NCI-H526 (cell line): ENCODE results near the gene PBX2.
"Not testable (repeated sequence)": the region's sequence is repeated elsewhere in the genome, so short reads cannot be mapped to it uniquely, and the experiment has no call there.

Experiments
- DNase-seq, 2 experiments: peaks; one replicate each; lab custom pipeline; 2025; lab: John Stamatoyannopoulos, UW

Gene PBX2

DNA sequence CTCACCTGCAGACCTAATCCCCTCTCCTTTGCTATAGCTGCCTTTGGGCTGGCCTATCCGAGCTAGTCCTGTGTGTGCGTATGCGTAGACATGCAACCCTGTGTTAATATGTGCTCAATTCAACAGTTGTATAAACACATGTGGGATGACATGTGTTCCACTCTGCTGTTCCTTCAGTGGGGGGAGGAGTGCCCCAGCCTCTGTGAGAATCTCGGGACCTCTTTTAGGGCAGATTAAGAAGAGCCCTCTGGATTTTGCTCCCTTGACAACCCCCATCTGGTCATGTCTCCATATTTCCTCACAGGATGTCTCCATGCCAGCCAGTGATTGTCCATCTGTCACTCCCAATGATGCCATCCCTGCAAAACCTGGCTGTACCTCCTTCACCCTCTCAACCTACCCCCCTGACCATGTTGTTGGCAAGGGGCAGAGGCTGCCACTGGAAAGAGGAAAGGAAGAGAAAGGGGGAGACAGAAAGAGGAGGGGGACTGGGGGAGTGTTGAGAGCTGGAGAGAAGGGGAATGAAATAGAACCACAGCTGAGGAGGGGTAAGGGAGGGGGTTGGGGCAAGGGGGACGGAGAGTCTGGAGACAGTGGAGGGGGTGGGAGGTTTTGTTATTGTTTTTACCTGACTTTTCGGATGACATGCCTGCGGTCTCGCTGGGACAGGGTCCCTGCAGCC lies 38.7 kb downstream of the PBX2 start:
- no peak for DNase-seq

DNA sequence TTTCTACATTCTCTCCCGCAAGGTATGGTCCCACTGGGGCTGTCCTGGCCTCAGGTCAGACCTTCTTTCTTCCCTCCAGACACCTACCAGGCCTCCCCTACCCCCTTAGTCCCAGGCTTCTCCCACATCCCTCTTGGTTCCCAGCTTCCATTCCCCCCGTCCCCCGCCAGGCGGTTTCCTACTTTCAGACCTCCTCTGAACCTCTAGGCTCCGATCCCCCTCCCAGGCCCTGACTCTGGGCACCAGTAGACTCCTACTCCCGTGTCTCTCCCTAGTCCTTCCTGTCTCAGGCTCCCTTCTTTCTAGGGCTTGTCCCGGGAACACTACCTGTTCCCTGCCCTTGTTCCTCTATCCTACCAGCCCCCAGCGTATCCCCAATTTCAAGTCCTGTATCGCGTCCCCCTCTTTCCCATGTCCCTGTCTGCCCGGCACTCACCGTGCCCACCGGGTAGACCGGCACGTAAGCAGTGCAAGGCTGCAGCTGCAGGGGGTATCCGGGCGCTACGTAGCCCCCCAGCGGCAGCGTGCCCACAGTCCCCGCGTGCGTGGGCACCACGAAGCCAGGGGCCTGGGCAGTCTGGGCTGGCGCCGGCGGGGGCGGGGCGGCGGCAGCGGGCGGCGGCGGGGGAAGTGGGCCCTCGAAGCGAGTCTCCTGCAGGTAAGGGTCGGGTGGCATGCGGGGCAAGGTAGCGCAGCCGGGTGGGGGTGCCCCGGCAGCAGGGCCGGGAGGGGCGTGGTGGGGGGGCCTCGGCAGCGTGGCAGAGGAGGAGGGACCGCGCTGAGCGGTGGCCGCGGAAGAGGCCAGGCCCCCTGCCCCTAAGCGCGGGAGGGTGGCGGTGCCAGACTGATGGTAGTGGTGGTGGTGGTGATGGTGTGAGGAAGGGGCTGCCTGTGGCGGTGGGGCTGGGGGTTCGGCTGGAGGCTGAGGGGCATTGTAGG lies 39.8 kb downstream of the PBX2 start:
- no peak for DNase-seq

DNA sequence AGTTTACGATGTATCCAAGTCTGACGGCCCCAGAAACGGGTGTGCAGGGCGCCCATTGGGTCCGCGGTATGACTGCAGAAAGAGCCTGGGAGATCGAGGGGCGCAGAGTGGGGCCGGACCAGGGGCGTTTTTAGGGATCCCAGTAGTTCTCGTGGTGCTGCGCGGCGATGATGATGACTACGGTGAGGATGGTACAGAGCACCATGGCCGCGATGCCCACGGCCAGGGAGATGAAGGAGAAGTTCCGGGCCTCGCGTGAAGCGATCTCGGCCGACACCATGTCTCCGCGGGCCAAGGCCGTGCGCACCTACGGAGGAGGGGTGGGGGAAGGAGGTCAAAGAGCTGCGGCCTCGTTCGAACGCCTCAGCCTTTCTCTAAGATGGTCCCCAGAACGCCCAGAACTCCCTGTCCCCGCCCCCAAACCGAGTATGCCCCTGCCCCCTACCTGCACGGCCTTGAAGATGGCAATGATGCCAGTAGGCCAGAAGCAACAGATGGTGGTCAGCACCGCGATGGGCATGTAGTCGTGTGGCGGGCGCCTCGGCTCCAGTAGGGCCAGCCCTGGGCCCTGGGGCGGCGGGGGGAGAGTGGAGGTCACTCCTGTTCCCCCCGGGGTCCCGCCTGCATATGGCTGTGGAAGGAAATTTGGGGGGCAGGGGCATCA lies 40.8 kb downstream of the PBX2 start:
- no peak for DNase-seq

DNA sequence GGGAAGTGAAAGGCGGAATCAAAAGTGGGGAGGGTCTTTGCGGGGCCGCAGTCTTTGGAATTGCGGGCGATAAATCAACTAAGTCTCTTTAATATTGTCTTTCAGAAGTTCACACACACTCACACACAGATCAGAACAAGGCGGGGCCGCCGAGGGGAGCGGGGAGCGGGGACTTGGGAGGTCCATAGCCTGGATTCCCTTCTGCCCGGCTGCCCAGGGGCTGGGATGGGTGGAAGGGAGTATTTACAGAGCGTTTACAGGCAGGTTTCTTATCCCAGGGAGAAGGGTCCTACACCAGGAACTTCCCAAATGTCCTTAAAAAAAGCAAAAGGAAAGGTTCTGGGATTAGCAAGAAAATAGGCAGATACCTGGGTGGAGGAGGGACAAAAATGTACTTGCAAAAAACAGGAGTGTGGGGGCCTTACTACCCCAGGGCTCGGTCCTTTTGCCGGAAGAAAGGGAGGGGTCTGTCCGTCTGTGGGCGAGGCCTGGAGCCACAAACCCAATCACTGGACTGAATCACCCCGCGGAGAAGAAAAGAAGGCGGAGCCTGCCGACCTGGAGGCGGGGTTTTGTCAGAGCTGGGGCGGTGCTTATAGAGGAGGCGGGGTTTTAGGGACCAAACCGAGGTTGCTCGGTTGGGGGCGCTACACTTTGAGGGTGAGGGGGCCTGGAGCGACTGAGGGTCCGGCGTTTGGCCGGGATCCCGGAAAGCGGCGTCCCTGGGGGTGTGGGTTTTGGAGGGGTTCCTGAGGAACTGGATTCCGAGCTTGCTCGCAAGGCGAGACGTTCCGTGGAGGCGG lies 41.5 kb downstream of the PBX2 start:
- no peak for DNase-seq

DNA sequence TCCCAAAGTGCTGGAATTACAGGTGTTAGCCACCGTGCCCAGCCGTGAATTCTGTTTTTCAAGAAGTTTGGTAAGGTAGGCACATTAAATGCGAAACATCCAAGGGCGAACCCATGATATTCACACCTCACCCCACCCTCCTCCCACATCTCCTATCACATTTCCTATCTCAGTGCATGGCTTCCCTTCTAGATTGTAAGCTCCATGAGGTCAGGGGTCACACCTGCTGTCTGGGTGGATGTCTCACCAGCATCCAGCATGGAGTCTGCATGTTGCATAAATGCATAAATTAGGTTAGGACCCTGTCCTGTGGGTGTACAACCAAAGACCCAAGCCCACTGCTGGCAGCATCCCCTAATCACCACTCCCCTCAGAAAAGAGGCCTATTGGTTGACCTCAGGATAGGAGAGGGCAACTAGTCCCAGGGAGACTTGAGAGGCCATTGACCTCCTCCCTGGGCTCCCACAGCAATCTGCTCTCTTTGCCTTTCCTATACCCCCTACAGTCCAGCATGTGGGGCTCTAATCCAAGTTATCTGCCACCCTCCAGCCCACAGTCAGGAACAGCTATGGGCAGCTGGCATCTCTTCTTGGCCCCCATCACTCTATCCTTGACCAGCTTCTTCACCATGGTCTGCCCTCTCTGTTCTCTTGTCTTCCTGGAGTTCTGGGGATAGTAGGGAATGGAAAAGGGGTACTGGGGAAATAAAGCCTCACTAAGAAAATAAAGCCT lies 42.4 kb downstream of the PBX2 start:
- no peak for DNase-seq

DNA sequence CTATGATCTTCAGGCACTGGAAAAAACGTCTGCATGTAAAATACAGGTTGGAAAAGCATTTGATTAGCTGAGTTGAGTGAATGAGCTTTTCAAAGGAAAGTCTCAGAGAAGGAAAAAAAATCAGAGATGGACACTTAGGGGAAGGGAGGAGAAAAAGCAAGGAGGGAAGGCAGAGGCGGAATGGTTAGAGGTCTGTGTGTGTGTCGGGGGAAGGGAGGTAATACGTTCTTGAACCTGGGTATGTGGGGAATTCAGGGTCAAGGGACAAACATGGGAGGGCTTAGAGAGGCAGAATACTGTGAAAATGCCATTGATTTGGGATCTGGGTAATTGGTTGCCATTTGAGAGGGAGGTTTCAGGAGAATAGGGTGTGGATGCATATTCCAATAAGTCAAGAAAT lies 43.3 kb downstream of the PBX2 start:
- no peak for DNase-seq

DNA sequence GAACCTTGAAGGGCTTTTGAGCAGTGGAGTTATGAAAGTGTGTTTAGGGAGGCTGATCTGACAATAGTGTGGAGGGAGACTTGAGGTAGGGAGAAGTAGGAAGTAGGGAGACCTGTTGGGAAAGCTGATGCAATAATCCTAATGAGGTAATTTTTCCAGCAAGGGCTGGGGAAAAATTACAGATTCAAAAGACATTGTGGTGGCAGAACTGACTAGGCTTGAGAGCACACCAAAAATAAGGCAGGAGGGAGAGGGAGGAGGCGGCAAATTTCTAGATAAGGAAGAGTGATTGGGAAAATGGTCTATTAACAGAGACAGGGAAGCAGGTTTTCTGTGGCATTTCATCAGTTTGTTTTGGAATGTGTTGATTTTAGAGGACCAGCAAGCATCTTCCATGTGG lies 43.7 kb downstream of the PBX2 start:
- no peak for DNase-seq

DNA sequence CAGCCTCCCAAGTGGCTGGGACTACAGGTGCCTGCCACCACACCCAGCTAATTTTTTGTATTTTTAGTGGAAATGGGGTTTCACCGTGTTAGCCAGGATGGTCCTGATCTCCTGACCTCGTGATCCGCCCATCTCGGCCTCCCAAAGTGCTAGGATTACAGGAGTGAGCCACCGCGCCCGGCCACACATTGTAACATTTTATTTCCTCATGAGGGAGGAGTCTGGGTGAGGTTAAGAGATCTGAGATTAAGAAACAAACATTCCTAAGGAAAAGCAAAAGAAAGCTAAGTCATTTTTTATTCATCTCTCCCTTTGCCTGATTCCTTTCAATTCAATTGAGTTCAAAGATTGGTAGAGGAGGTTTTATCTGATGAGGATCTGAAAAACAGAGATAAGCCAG lies 45.8 kb downstream of the PBX2 start:
- DNase-seq: not testable (repeated sequence)

DNA sequence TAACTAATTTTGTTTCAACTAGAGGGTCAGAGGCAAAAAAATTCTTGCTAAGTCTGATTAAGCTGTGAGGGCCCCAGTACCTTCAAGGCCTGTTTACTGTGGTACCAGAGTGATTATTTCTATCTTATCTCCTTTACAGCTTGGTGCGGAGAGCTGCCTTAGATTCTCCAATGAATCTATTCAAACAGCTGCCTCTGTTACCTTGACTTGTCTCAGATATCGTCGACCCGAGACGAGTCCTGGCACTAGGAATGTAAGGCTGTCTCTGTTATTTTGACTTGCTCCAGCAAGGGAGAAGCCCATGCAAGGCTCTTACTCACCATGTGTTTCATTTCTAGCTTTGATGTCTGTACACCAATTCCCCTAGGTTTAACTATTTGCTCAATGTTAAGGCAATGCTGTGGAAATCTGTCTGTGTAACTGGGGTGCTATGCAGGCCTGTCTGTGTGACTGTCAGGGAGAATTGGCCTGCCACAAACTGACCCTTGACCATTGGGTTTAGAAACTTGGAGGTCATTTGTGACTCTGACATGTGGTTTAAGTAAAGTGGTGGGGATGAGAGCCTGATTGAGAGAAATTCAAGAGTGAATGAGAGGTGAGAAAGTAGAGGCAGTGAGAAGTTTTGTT lies 49.5 kb downstream of the PBX2 start:
- no peak for DNase-seq

DNA sequence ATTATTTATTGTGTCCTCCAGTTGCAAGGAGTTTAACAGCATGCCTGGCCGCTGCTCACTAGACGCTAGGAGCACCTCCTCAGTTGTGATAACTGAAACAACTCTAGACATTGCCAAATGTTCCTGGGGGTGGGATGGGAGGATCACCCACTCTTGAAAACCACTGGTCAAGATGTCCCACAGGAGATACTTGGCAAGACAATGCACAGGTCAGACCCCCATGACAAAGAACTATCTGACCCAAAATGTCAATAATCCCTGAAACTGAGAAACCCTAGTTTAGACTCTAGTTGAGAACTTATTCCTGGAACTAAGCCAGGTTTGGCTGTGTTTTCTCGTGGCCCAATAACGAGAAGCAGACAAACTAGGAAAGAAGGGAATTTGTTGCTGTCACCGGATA lies 50.4 kb downstream of the PBX2 start:
- no peak for DNase-seq

DNA sequence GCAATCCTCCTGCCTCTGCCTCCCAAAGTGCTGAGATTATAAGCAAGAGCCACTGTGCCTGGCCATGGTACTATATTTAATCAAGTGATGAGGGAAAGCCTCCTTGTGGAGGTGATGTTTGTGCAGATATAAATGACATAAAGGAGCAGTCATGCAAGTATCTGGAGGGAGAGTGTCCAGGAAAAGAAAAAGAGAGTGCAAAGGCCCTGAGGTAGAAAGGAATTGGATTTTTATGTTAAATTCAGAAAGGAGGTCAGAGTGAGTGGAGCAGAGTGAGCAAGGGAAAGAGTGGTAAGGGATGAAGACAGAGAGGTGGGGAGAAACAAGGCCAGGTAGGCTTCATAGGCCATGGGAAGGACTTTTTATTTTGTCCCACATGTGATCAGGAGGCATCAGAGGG lies 52.5 kb downstream of the PBX2 start:
- no peak for DNase-seq
